Naive B cell (primary cell): ENCODE data around the gene NCAM2. TPM values are rescaled to one million over a fixed set of nuclear protein-coding genes. Genes with fewer than 3 reads are reported as not detected.

Experiments used
- ATAC-seq, 2 donors: fragments of 150-1000 bp; cut with Tn5 transposase; 2 replicates each; pipeline ENCODE4 v1.10.0; 2021; ENCODE audit warnings: low read depth in 2 of 2, mild to moderate bottlenecking in 2 of 2, moderate library complexity in 2 of 2
- DNase-seq: peaks from one replicate; pipeline ENCODE4 v3.0.0; 2022
- H3K27ac Mint-ChIP-seq, 6 donors: one replicate each; pipeline ENCODE4 v1.8.0; 2020 to 2022; ENCODE audit warnings: mild to moderate bottlenecking in 6 of 6, mixed read lengths in 6 of 6, moderate library complexity in 5 of 6, inconsistent platforms in 2 of 6
- H3K27me3 Mint-ChIP-seq, 3 donors: one replicate each; pipeline ENCODE4 v1.8.0; 2021 to 2022; ENCODE audit warnings: mixed read lengths in 3 of 3, mild to moderate bottlenecking in 1 of 3
- H3K36me3 Mint-ChIP-seq, 2 donors: one replicate each; pipeline ENCODE4 v1.8.0; 2020 to 2022; ENCODE audit warnings: mixed read lengths in 2 of 2, inconsistent platforms in 1 of 2, mild to moderate bottlenecking in 1 of 2
- H3K4me1 Mint-ChIP-seq, 3 donors: one replicate each; pipeline ENCODE4 v1.8.0; 2020 to 2022; ENCODE audit warnings: mixed read lengths in 3 of 3, inconsistent platforms in 1 of 3, mild to moderate bottlenecking in 1 of 3, moderate library complexity in 1 of 3
- H3K4me3 Mint-ChIP-seq, 8 donors: one replicate each; pipeline ENCODE4 v1.8.0; 2020 to 2022; ENCODE audit warnings: mild to moderate bottlenecking in 8 of 8, mixed read lengths in 8 of 8, moderate library complexity in 8 of 8, inconsistent platforms in 2 of 8
- H3K9me3 Mint-ChIP-seq, 7 donors: one replicate each; pipeline ENCODE4 v1.8.0; 2020 to 2022; ENCODE audit warnings: mixed read lengths in 7 of 7, mild to moderate bottlenecking in 5 of 7, inconsistent platforms in 2 of 7, moderate library complexity in 1 of 7
- polyA plus RNA-seq, 6 donors: library from polyadenylated mRNA; unstranded; fragments of 300-500 nt; fragmentation: Illumina TruSeq; gene quantifications; one replicate each; pipeline ENCODE4 v1.2.3, GENCODE V29; 2021; ENCODE audit warnings: low read depth in 6 of 6

Gene NCAM2
- polyA plus RNA-seq, 6 donors from 2014 or later: 0.44 to 2.5 (median 2.4) TPM; not detected in 3

DNA sequence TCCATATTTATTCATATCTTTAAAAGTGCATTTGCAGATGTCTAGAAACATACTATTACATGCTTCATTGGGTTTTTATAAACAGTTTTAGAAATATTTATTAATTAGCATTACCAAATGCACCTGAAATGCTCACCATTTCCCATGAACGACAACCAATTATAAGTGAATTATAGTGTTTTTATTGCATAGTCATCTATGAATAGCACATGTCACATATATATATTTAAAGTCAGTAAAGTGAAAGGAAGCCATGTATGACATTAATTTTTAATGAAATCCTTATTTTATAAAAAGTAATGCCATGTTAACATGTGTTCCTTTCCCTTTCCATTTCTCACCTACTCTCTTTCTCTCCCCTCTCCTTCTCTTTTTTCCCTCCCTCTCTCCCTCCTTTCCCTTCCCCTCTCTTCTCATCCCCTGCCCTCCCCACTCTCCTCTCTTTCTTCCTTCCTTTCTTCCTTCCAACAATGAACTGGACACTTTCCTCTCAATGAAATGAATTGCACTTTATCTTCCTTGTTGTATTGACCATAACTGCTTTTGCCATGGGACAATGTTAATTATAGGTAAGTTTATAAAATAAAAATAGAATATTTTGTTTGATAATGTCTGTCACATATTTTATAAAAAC lies 179.3 kb downstream of the NCAM2 start:
- H3K36me3 Mint-ChIP-seq: no peaks in the 10 kb centered on the region
- no peak overlapping the region for H3K27ac Mint-ChIP-seq
- DNase-seq (no peak), ATAC-seq (no peak)
- no peaks in the 10 kb centered on the region for H3K9me3 Mint-ChIP-seq
- H3K4me3 Mint-ChIP-seq: no peak overlapping the region
- peaks cover 0 to 11% (median 7%) of the 10 kb centered on the region in 3 donors for H3K4me1 Mint-ChIP-seq
- H3K27me3 Mint-ChIP-seq: no peaks in the 10 kb centered on the region

DNA sequence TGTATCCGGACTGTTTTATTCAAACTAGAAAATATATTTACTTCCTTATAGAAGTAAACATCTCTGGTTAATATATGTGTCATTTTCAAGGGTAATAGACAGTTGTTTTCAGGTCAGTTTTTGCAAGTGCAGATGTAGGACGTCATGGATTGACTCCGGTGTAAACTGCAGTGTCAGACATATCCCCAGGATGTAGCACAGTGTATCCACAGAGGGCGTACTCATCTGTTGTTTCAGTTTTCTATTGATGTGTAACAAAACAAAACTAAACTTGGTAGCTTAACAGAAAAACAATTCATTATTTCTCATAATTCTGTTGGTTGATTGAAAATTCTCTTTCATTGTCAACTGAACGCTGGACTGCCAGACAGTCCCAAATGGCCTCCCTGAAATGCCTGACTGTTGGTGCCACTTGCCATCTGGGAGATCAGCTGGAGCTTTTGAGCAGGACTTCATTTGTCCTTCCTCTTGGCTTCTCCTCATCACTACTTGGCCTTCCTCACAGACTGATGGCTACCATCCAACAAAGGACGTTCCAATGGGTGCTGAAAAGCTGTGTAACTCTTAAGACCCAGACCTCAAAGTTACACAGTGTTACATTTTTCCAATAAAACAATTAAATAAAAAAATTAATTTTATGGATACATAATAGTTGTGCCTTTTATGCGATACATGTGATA lies 181.6 kb downstream of the NCAM2 start:
- Mint-ChIP-seq H3K9me3 (no peaks in the 10 kb centered on the region), H3K27ac (no peak overlapping the region), H3K36me3 (no peaks in the 10 kb centered on the region), H3K27me3 (peaks cover 0 to 4% (median 0%) of the 10 kb centered on the region in 3 donors), H3K4me3 (no peak overlapping the region), H3K4me1 (peaks cover 0 to 11% (median 7%) of the 10 kb centered on the region in 3 donors)
- no peak for ATAC-seq
- no peak for DNase-seq

DNA sequence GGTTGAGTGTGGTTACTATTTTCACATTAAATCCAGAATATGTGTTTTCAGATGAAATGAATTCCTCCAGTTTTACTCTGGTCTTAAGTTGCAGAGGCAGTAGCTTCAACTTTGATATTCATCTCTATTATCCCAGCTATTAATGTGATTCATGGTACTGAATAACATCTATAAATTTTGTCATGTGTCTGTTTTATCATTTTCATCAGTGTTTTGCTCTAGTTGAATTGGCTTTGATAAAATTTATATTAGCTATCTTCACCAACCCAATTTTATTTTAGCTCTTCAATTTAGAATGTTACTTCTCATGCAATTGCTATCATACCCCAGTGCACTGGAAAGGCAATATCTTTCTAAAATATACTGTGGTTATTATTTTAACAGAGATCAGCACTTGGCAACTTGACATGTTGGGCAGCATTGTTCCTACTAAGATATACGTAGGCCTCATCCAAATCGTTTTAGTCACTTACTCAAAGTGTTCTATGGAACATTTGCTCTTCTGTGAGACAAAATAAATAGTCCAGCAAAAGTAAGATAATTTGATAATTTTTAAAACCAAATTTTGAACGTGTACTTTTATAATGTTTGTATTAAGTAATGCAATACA lies 184.3 kb downstream of the NCAM2 start:
- ATAC-seq (no peak), DNase-seq (no peak)
- Mint-ChIP-seq H3K36me3 (no peaks in the 10 kb centered on the region), H3K27ac (no peak overlapping the region), H3K27me3 (peaks cover 0 to 4% (median 0%) of the 10 kb centered on the region in 3 donors), H3K4me1 (no peaks in the 10 kb centered on the region), H3K4me3 (no peak overlapping the region), H3K9me3 (no peaks in the 10 kb centered on the region)

DNA sequence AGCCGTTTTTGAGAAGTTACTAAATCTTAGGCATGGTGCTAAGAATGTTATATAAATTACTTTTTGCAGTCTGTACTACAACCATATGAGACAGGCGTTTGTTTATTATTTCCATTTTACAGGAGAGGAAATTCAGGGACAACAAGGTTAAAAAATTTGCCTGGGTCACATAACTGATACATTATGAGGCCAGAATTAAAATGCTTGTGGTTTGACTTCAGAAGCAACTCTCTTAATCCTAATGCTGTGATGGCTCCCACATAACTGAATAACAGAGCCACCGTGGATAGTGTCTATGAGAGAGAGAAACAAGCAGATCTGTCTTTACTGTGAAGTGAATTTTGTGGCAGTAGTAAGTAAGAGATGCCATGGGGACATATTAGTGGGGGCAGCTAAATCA lies 184.9 kb downstream of the NCAM2 start:
- Mint-ChIP-seq H3K4me1 (no peaks in the 10 kb centered on the region), H3K36me3 (no peaks in the 10 kb centered on the region), H3K27ac (no peak overlapping the region), H3K9me3 (no peaks in the 10 kb centered on the region), H3K27me3 (peaks cover 0 to 4% (median 0%) of the 10 kb centered on the region in 3 donors), H3K4me3 (no peak overlapping the region)
- ATAC-seq: no peak
- DNase-seq: no peak

DNA sequence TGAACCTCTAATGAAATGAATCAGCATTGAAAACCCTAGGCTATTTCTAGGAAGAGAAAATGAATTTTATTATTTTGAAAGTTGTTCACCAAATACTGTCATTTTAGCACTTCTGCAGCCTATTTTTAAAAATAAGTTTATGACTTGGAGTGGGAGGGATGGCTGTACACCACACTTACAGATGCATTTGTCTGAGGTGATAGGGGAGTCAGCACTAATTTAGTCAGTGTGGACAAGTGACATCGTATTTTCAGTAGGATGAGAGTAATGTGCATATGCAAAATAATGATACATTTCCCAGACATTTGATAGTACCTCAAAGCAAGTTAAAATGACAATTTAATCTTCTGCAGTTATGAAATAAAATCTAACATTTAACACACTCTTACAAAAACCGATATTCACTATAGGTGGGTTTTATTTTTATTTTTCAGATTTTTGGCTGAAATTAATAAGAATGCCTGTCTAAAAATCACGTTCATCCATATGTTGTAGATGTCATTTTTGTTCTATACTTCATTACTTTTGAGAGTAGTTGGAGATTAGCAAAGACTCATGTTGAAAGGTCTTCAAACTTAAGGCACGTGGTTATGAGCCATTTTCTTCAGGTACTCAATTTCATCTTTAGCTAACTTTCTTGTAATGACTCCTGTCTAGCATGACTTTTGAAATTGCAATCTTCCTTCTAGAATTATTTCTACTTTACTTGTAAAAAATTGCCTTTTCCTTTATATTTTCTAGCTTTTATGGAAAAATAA lies 186.7 kb downstream of the NCAM2 start:
- Mint-ChIP-seq H3K4me1 (no peaks in the 10 kb centered on the region), H3K36me3 (no peaks in the 10 kb centered on the region), H3K9me3 (no peaks in the 10 kb centered on the region), H3K27ac (no peak overlapping the region), H3K27me3 (peaks cover 0 to 4% (median 0%) of the 10 kb centered on the region in 3 donors), H3K4me3 (no peak overlapping the region)
- DNase-seq: no peak
- no peak for ATAC-seq

DNA sequence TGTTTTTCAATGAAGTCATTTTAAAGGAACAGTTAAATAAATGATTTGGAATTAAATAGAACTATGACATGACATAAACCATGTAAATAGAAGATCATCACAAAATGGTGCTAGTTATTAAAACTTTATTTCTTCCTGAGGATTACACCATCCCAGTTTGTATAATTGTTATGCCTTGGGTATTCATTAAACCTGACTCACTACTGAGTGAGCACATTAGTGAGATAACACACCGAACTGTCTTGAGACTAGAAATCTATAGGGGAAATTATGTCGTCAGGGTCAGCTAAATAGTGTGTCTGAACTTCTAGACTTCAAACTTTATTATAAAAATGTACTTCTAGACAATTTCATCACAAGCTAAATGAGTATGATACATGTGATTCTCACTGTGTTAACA lies 189.4 kb downstream of the NCAM2 start:
- H3K9me3 Mint-ChIP-seq: no peaks in the 10 kb centered on the region
- no peak overlapping the region for H3K4me3 Mint-ChIP-seq
- no peak for DNase-seq
- no peak overlapping the region for H3K27ac Mint-ChIP-seq
- no peaks in the 10 kb centered on the region for H3K4me1 Mint-ChIP-seq
- ATAC-seq: no peak
- H3K27me3 Mint-ChIP-seq: peaks cover 0 to 4% (median 0%) of the 10 kb centered on the region in 3 donors
- no peaks in the 10 kb centered on the region for H3K36me3 Mint-ChIP-seq

DNA sequence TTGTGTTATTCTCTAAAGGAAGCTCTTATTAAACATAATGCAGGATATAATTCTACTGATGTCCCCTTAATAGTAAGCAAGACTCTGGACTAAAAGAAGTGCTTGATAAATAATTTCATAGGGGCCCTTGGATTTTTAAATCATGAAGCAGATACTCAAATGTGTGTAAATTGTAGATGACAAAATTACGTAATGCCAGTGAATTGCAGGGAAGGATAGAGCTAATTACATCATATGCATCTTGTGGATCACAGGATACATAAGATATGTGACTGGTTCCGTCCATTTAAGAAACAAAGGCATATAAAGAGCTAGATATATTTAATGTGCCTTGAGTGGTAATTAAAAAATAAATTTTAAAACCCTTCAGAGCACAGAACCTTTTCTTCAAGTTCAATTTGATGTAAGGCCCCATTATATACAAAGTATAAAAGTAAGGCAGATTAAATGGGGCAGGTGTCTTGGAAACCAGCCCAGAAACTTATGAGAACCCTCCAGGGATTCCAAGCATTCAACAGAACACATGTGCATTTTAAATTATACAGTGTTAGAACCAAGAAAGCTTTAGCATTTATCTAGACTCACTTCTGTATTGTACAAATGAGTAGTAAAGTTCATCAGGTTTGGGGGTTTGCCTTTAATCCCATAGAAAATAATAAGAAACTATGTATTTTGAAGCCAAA lies 190.4 kb downstream of the NCAM2 start:
- ATAC-seq: no peak
- H3K4me1 Mint-ChIP-seq: no peaks in the 10 kb centered on the region
- H3K9me3 Mint-ChIP-seq: no peaks in the 10 kb centered on the region
- H3K27ac Mint-ChIP-seq: no peak overlapping the region
- no peak overlapping the region for H3K4me3 Mint-ChIP-seq
- no peaks in the 10 kb centered on the region for H3K36me3 Mint-ChIP-seq
- DNase-seq: no peak
- no peaks in the 10 kb centered on the region for H3K27me3 Mint-ChIP-seq

DNA sequence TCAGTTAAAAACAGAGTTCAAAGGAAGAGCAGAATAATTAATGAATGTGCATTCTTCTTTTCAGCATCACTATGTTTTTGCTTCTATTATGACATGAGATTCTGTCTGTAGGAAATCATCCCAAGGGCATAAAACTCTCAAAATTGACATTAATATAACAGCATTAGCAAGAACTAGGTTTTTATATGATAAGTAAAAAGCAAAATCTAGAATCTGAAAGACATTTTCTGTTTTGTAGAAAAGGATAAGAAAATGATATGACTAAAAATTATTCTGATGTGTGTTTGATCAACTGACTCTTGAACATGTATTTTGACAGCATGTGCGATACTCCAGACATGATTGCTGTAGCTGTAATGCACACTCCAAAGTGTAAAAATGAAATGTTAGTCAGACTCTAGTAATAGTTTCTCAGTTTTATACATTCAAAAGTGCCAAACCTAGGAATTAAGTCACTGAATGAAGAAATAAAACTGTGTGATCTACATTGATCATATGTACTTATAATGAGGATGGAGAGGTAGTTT lies 197.3 kb downstream of the NCAM2 start:
- no peak overlapping the region for H3K4me3 Mint-ChIP-seq
- peaks cover 0 to 2% (median 0%) of the 10 kb centered on the region in 3 donors for H3K4me1 Mint-ChIP-seq
- no peaks in the 10 kb centered on the region for H3K27me3 Mint-ChIP-seq
- DNase-seq: no peak
- H3K36me3 Mint-ChIP-seq: no peaks in the 10 kb centered on the region
- no peaks in the 10 kb centered on the region for H3K9me3 Mint-ChIP-seq
- no peak overlapping the region for H3K27ac Mint-ChIP-seq
- no peak for ATAC-seq

DNA sequence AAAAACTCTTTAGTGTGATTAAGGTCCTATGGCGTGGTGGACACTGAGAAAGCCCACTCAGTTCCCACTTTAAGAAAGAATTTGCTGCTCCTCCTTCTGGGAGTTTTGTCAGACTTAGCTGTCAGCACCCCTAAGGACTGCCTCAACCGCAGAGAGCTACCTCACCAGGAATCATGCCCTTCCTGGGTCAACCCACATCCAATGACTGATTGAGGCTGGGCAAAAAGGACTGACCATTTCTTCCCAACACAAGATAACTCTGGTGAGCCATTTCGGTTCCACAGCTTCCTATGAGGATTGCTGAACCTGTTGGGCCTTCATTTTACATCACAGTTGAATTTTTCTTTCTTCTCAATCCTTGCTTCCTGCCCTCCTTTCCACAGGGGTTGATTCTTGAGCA lies 197.9 kb downstream of the NCAM2 start:
- no peaks in the 10 kb centered on the region for H3K9me3 Mint-ChIP-seq
- H3K4me1 Mint-ChIP-seq: peaks cover 0 to 8% (median 0%) of the 10 kb centered on the region in 3 donors
- H3K27me3 Mint-ChIP-seq: no peaks in the 10 kb centered on the region
- no peaks in the 10 kb centered on the region for H3K36me3 Mint-ChIP-seq
- no peak for DNase-seq
- H3K4me3 Mint-ChIP-seq: no peak overlapping the region
- H3K27ac Mint-ChIP-seq: no peak overlapping the region
- no peak for ATAC-seq

DNA sequence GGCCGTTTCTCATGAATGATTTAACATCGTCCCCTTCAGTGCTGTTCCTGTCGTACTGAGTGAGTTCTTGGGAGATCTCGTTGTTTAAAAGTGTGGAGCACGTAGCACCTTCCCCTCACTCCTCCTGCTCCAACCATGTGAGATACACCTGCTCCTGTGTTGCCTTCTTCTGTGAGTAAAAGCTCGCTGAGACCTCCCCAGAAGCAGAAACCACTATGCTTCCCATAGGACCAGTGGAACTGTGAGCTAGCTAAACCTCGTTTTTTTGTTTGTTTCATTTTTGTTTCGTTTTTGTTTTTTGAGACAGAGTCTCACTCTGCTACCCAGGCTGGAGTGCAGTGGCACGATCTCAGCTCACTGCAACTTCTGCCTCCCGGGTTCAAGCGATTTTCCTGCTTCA lies 198.6 kb downstream of the NCAM2 start:
- no peak for DNase-seq
- no peaks in the 10 kb centered on the region for H3K9me3 Mint-ChIP-seq
- H3K36me3 Mint-ChIP-seq: no peaks in the 10 kb centered on the region
- H3K27ac Mint-ChIP-seq: peak overlapping the region in 1 of 6 donors; percentile 79
- H3K4me3 Mint-ChIP-seq: no peak overlapping the region
- H3K27me3 Mint-ChIP-seq: no peaks in the 10 kb centered on the region
- ATAC-seq: no peak
- H3K4me1 Mint-ChIP-seq: peaks cover 0 to 15% (median 8%) of the 10 kb centered on the region in 3 donors

DNA sequence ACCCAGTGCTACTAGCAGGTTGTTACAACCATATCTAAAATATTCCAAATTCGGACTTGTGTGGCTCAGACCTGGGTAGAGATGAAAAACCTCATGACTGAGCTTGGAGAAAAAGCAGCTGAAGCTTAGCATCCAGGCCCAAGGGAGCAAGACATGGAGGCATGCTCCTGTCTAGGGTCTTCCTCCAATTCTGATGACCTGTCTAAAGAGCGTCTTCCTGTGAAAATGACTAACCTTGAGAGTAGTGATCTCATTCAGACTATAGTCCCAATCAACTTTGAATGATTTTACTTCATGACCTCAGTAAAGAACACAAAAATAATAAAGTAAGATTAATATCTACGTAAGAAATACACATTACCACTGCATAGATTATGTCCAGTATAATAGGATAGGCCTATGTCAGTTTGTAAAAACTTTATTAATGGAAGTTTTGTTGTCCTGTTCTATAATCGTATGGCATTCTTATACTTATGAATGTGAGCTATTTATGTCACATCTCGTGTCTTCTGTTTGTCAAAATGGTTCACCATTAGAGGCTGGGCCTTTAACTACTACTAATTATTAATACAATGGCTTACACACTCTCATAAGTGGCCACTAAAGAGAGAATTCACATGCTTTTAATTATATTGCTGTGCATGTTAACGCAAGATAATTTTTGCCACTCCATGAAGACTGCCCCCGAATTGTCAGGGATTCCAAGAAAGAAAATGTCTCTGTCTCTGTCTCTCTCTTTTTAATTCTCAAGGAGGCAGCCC lies 201.3 kb downstream of the NCAM2 start:
- no peaks in the 10 kb centered on the region for H3K9me3 Mint-ChIP-seq
- ATAC-seq: no peak
- peaks cover 0 to 17% (median 8%) of the 10 kb centered on the region in 3 donors for H3K4me1 Mint-ChIP-seq
- H3K36me3 Mint-ChIP-seq: no peaks in the 10 kb centered on the region
- H3K27me3 Mint-ChIP-seq: no peaks in the 10 kb centered on the region
- no peak for DNase-seq
- H3K4me3 Mint-ChIP-seq: no peak overlapping the region
- peak overlapping the region in 1 of 6 donors; percentile 9 for H3K27ac Mint-ChIP-seq

DNA sequence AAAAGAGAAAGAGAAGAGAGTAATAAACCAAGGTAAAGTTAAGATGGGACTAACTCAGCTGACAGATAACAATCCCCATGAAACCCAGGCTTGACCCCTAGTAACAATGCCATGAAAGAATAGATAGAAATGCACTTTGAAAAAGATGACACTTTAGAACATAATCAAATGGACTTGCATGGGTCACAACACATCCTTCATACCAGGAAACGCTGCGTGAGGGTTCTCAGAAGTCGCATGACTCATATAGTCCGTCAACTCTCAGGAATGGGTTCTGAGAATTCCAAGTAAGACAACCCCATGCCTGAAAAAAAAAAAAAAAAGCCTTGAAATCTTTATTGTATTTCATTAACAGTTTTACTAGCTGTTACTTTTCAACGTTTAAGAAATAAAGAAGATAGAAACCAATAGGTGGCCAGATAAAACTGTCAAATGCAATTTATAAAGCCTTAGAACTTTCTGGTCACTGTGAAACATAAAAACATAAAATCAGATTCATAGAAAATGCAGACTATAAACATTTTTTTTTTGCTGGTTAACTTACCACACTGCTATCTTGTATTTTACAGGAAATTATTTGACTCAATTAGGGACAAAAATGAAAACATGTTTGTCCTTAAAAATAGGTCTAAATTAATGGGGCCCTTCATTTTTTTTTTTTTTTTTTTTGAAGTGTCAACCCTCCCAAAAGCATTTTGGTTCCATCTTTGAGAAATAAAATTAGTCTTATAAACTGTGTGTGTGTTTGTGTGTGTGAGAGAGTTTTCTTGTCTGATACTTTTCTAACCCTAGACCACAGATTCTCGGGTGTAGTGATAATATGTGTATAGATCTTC lies 202.1 kb downstream of the NCAM2 start:
- H3K4me3 Mint-ChIP-seq: peak overlapping the region in 3 of 8 donors; percentile 33 to 70 (median 39)
- H3K36me3 Mint-ChIP-seq: no peaks in the 10 kb centered on the region
- peaks cover 0 to 17% (median 8%) of the 10 kb centered on the region in 3 donors for H3K4me1 Mint-ChIP-seq
- ATAC-seq (no peak), DNase-seq (no peak)
- peak overlapping the region in 1 of 6 donors; percentile 9 for H3K27ac Mint-ChIP-seq
- H3K9me3 Mint-ChIP-seq: no peaks in the 10 kb centered on the region
- no peaks in the 10 kb centered on the region for H3K27me3 Mint-ChIP-seq
